Measurements from ENCODE around the gene FAM3C. TPM values are rescaled to one million over a fixed set of nuclear protein-coding genes. Genes with fewer than 3 reads are reported as not detected.

Gene FAM3C
- total and polyA plus RNA-seq, 7 donors = 16.0 to 26.1 (median 17.7) TPM

GRCh38 chr7:121302214-121302745, 93.8 kb downstream of the FAM3C start:
- no peak for DNase-seq
- no peak for TF ChIP-seq CTCF (IDR thresholded peaks at IDR 0.05)

GRCh38 chr7:121301446-121302213, 94.5 kb downstream of the FAM3C start:
- intact Hi-C loops (cut with DNase I) = no loop called here
- WGBS, 3 donors = 76 to 81% (median 80%) methylated on average over 9 of the region's 9 CpGs
- DNase-seq = no peak
- no peak overlapping the region for H3K27ac ChIP-seq
- TF ChIP-seq CTCF (IDR thresholded peaks at IDR 0.05) = no peak
- no peaks in the 10 kb centered on the region for H3K9me3 ChIP-seq
- no peaks in the 10 kb centered on the region for H3K36me3 ChIP-seq (ENCODE audit: insufficient read depth in 1 of 2, low read depth in 1 of 2)
- no peaks in the 10 kb centered on the region for H3K27me3 ChIP-seq (ENCODE audit: insufficient read depth in 3 of 3, low read length in 2 of 3)
- no peaks in the 10 kb centered on the region for H3K4me1 ChIP-seq
- no peak overlapping the region for H3K4me3 ChIP-seq
- no peak for ATAC-seq

More at GRCh38 chr7:121302214-121302745, 93.8 kb downstream of the FAM3C start:
- Histone ChIP-seq H3K9me3 (no peaks in the 10 kb centered on the region), H3K27ac (no peak overlapping the region), H3K4me3 (no peak overlapping the region), H3K36me3 (ENCODE audit: insufficient read depth in 1 of 2, low read depth in 1 of 2) (no peaks in the 10 kb centered on the region), H3K27me3 (ENCODE audit: insufficient read depth in 3 of 3, low read length in 2 of 3) (no peaks in the 10 kb centered on the region), H3K4me1 (no peaks in the 10 kb centered on the region)
- intact Hi-C loops (cut with DNase I) = no loop called here
- WGBS, 3 donors = 91 to 94% (median 93%) methylated on average over 8 of the region's 8 CpGs
- ATAC-seq = no peak

- no peak for ATAC-seq
- intact Hi-C loops (cut with DNase I) = no loop called here
- no peaks in the 10 kb centered on the region for H3K4me1 ChIP-seq
- no peak for DNase-seq
- 66 to 69% (median 67%) methylated on average over 2 of the region's 2 CpGs for WGBS, 3 donors
- H3K36me3 ChIP-seq (ENCODE audit: insufficient read depth in 1 of 2, low read depth in 1 of 2) = peaks cover 0 to 7% of the 10 kb centered on the region in 2 donors
- H3K4me3 ChIP-seq = no peak overlapping the region
- no peaks in the 10 kb centered on the region for H3K27me3 ChIP-seq (ENCODE audit: insufficient read depth in 3 of 3, low read length in 2 of 3)
- H3K9me3 ChIP-seq = no peaks in the 10 kb centered on the region
- no peak for TF ChIP-seq CTCF (IDR thresholded peaks at IDR 0.05)
- no peak overlapping the region for H3K27ac ChIP-seq
Measured at GRCh38 chr7:121300685-121301420, 95.3 kb downstream of the FAM3C start.

Other genes with a start within 250 kb of the FAM3C start
- gene WNT16, start 67.3 kb downstream of the FAM3C start, total RNA-seq = under 1 TPM in 1 of 4 donors, not detected in 3; 0.22 TPM
- not detected for gene WNT16, start 67.3 kb downstream of the FAM3C start, polyA plus RNA-seq

Data from psoas muscle (tissue), 8 donors.